GM18517 (cell line): ENCODE data around the gene TTR.

ENCODE experiments used
- ATAC-seq: cut with Tn5 transposase; IDR thresholded peaks from one replicate; pipeline ENCODE4 v1.9.1; 2021; ENCODE audit warnings: mild to moderate bottlenecking, moderate library complexity; ENCODE audit not compliant: unreplicated experiment

The TTR gene

GRCh38 chr18:31578126-31578525 is 13.6 kb upstream of the TTR start:
- no peak for ATAC-seq

- ATAC-seq = no peak
Observed at GRCh38 chr18:31579375-31579774, 12.3 kb upstream of the TTR start.

GRCh38 chr18:31581498-31582197 is 10.0 kb upstream of the TTR start:
- no peak for ATAC-seq

GRCh38 chr18:31583185-31583854 is 8.4 kb upstream of the TTR start:
- ATAC-seq = no peak

GRCh38 chr18:31585991-31586390 is 5.7 kb upstream of the TTR start:
- no peak for ATAC-seq

GRCh38 chr18:31586616-31587015 is 5.1 kb upstream of the TTR start:
- ATAC-seq = no peak

GRCh38 chr18:31587529-31587928 is 4.1 kb upstream of the TTR start:
- ATAC-seq = no peak

GRCh38 chr18:31590570-31590969 is 1.1 kb upstream of the TTR start:
- ATAC-seq = no peak

GRCh38 chr18:31591113-31591512 is 564 bp upstream of the TTR start:
- ATAC-seq = no peak

GRCh38 chr18:31592506-31593157 is 955 bp downstream of the TTR start:
- no peak for ATAC-seq

- ATAC-seq = no peak
Observed at GRCh38 chr18:31595121-31595771, 3.6 kb downstream of the TTR start.

GRCh38 chr18:31596081-31596872 is 4.6 kb downstream of the TTR start:
- ATAC-seq = no peak

- no peak for ATAC-seq
Observed at GRCh38 chr18:31598021-31598805, 6.5 kb downstream of the TTR start.

GRCh38 chr18:31603315-31603714 is 11.6 kb downstream of the TTR start:
- ATAC-seq = no peak

- ATAC-seq = no peak
Observed at GRCh38 chr18:31606265-31606664, 14.6 kb downstream of the TTR start.

GRCh38 chr18:31607384-31607783 is 15.7 kb downstream of the TTR start:
- ATAC-seq = no peak

GRCh38 chr18:31609886-31610285 is 18.2 kb downstream of the TTR start:
- ATAC-seq = no peak

- ATAC-seq = no peak
Observed at GRCh38 chr18:31610286-31611205, 18.9 kb downstream of the TTR start.

GRCh38 chr18:31611511-31611910 is 19.8 kb downstream of the TTR start:
- no peak for ATAC-seq
